Muscle layer of duodenum (tissue), 2 donors: ENCODE results near the gene NOS3.

Experiments
- H3K27ac ChIP-seq: one replicate; pipeline ENCODE4 v1.7.0; 2013; ENCODE audit warnings: mild to moderate bottlenecking, low read length
- H3K27me3 ChIP-seq: one replicate; pipeline ENCODE4 v1.7.0; 2013; ENCODE audit warnings: low read depth, mild to moderate bottlenecking, control low read depth, low read length
- H3K36me3 ChIP-seq, 2 donors: one replicate each; pipeline ENCODE4 v1.7.0; 2013; ENCODE audit warnings: low read length in 2 of 2, control low read depth in 1 of 2, mild to moderate bottlenecking in 1 of 2; ENCODE audit not compliant: insufficient read depth in 2 of 2, control insufficient read depth in 1 of 2
- H3K4me1 ChIP-seq, 2 donors: one replicate each; pipeline ENCODE4 v1.7.0; 2013; ENCODE audit warnings: low read length in 2 of 2, mild to moderate bottlenecking in 2 of 2, control low read depth in 1 of 2, moderate library complexity in 1 of 2; ENCODE audit not compliant: insufficient read depth in 2 of 2, control insufficient read depth in 1 of 2
- H3K4me3 ChIP-seq, 2 donors: one replicate each; pipeline ENCODE4 v1.7.0; 2013; ENCODE audit warnings: low read length in 2 of 2, low read depth in 1 of 2, mild to moderate bottlenecking in 1 of 2
- H3K9me3 ChIP-seq, 2 donors: one replicate each; pipeline ENCODE4 v1.7.0; 2013; ENCODE audit warnings: low read length in 2 of 2, control low read depth in 1 of 2, mild to moderate bottlenecking in 1 of 2; ENCODE audit not compliant: control insufficient read depth in 1 of 2
- donor health status: healthy.

Gene NOS3

GRCh38 chr7:151060113-151060415, 69.2 kb downstream of the NOS3 start:
- H3K27ac ChIP-seq = peak overlapping the region; percentile 51
- H3K9me3 ChIP-seq = no peaks in the 10 kb centered on the region
- H3K4me3 ChIP-seq = peak overlapping the region; percentile 92 to 93
- H3K27me3 ChIP-seq = no peaks in the 10 kb centered on the region
- peaks cover 23 to 49% of the 10 kb centered on the region in 2 donors for H3K4me1 ChIP-seq
- peaks cover 7 to 8% of the 10 kb centered on the region in 2 donors for H3K36me3 ChIP-seq

DNA sequence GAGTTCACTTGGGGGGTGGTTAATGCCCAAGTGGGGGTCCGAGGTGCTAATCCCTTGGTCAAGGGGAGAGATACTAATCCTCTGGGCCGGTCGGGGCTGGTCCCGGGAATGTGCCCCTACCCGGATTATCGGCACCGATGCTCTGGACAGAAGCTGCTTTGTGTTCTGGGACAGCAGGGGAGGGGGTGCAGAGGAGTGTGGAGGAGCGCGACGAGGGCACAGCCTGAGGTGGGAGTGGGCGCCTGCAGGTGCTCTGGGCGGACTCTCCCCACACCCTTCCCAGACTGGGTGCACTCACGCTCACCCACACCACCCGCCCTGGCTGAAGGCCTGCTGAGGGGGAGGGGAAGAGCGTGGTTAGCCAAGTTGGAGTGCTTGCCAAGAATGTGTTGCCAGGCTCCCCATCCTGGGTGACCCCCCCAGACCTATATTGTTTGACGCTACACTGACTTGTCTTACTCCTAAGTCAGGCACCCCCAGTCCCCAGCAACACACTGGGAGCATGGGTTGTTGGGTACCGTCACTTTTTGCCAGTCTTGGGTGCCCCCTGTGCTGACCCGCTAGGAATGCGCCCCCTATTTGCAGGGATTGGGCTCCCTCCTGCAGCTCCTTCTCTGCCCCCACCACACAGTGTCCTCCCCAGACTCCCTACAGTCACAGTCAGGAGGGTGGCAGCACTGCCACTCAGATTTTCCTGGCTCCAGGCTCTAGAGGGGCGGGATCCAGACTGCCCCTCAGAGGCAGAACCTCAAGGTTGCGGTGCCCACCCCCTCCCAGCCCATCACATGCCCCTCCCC, 69.8 kb downstream of the NOS3 start:
- Histone ChIP-seq H3K4me3 (peak overlapping the region; percentile 92 to 93), H3K9me3 (no peaks in the 10 kb centered on the region), H3K27ac (peak overlapping the region; percentile 51), H3K36me3 (peaks cover 12 to 13% of the 10 kb centered on the region in 2 donors), H3K27me3 (no peaks in the 10 kb centered on the region), H3K4me1 (peaks cover 23 to 49% of the 10 kb centered on the region in 2 donors)

DNA sequence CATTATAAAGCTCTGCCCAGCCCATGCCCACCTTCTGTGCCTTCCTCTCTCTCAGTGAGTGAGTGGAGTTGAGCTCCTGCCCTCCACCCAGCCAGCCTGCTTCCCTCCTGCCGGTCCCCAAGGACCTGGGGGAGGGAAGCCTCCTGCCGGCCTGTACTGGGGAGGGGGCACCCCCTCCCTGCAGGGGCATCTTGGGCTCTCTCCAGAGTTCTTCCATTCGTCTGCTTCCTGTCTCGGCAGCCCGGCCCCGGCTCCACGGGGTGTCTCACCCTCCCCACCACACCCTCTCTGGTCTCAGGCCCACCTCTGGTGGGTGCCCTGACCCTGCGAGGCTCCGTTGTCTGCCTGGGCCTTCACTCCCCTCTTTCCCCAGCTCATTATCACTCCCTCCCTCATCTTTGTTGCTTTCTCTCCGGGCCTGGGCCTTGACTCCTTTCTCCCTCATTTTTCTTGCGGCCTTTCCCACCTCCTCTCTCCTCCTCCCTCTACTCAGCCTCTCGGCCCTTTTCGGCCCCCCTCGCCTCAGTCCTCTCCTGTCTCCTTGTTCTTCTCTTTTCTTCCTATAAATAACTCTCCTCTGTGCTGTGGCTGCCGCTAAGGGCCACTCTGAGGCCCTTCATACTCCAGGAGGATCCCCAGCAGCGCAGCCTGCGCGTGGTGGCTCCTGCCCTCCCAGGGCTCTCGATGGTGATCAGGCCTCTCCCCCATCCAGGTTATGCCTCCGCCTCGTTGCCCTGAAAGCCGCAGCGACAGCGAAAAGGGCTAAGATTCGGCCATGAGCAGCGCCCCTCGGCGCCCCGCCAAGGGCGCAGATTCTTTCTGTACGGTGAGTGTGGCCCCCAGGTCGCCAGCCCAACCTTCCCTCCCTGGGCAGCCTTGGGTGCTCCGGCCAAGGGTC, 70.6 kb downstream of the NOS3 start:
- Histone ChIP-seq H3K27me3 (no peaks in the 10 kb centered on the region), H3K9me3 (no peaks in the 10 kb centered on the region), H3K4me3 (peak overlapping the region; percentile 92 to 93), H3K36me3 (peaks cover 15 to 22% of the 10 kb centered on the region in 2 donors), H3K4me1 (peaks cover 23 to 49% of the 10 kb centered on the region in 2 donors), H3K27ac (no peak overlapping the region)

- peaks cover 15 to 28% of the 10 kb centered on the region in 2 donors for H3K36me3 ChIP-seq
- H3K4me3 ChIP-seq = peak overlapping the region in 1 of 2 donors; percentile 92
- H3K27me3 ChIP-seq = no peaks in the 10 kb centered on the region
- no peak overlapping the region for H3K27ac ChIP-seq
- H3K4me1 ChIP-seq = peaks cover 22 to 44% of the 10 kb centered on the region in 2 donors
- no peaks in the 10 kb centered on the region for H3K9me3 ChIP-seq
Measured at GRCh38 chr7:151062111-151062398, 71.2 kb downstream of the NOS3 start.

GRCh38 chr7:151062399-151063211, 71.8 kb downstream of the NOS3 start:
- Histone ChIP-seq H3K9me3 (no peaks in the 10 kb centered on the region), H3K4me1 (peaks cover 20 to 40% of the 10 kb centered on the region in 2 donors), H3K4me3 (peak overlapping the region; percentile 44 to 45), H3K27ac (peak overlapping the region; percentile 45), H3K27me3 (no peaks in the 10 kb centered on the region), H3K36me3 (peaks cover 20 to 33% of the 10 kb centered on the region in 2 donors)

GRCh38 chr7:151063212-151063561, 72.4 kb downstream of the NOS3 start:
- Histone ChIP-seq H3K27ac (no peak overlapping the region), H3K9me3 (no peaks in the 10 kb centered on the region), H3K4me3 (no peak overlapping the region), H3K27me3 (no peaks in the 10 kb centered on the region), H3K4me1 (peaks cover 20 to 39% of the 10 kb centered on the region in 2 donors), H3K36me3 (peaks cover 26 to 39% of the 10 kb centered on the region in 2 donors)
